Measurements from ENCODE around the gene TMEM234.

The TMEM234 gene

GRCh38 chr1:32239790-32240139, 17.6 kb upstream of the TMEM234 start:
- no peak for DNase-seq (ENCODE audit: low read depth, low spot score)

GRCh38 chr1:32239337-32239736, 17.2 kb upstream of the TMEM234 start:
- no peak for DNase-seq (ENCODE audit: low read depth, low spot score)

GRCh38 chr1:32234792-32235191, 12.6 kb upstream of the TMEM234 start:
- DNase-seq (ENCODE audit: low read depth, low spot score) = no peak

GRCh38 chr1:32232558-32233304, 10.6 kb upstream of the TMEM234 start:
- no peak for DNase-seq (ENCODE audit: low read depth, low spot score)

GRCh38 chr1:32231843-32232432, 9.8 kb upstream of the TMEM234 start:
- DNase-seq (ENCODE audit: low read depth, low spot score) = no peak

GRCh38 chr1:32228771-32229170, 6.6 kb upstream of the TMEM234 start:
- DNase-seq (ENCODE audit: low read depth, low spot score) = no peak

GRCh38 chr1:32224285-32224684, 2.1 kb upstream of the TMEM234 start:
- no peak for DNase-seq (ENCODE audit: low read depth, low spot score)

GRCh38 chr1:32223683-32224082, 1.5 kb upstream of the TMEM234 start:
- DNase-seq (ENCODE audit: low read depth, low spot score) = no peak

- no peak for DNase-seq (ENCODE audit: low read depth, low spot score)
These were observed 573 bp downstream of the TMEM234 start for GRCh38 chr1:32221581-32221979.

GRCh38 chr1:32220746-32221580, 1.2 kb downstream of the TMEM234 start:
- no peak for DNase-seq (ENCODE audit: low read depth, low spot score)

GRCh38 chr1:32219022-32219421, 3.1 kb downstream of the TMEM234 start:
- no peak for DNase-seq (ENCODE audit: low read depth, low spot score)

- no peak for DNase-seq (ENCODE audit: low read depth, low spot score)
These were observed 5.6 kb downstream of the TMEM234 start for GRCh38 chr1:32216566-32216965.

- DNase-seq (ENCODE audit: low read depth, low spot score) = no peak
These were observed 6.3 kb downstream of the TMEM234 start for GRCh38 chr1:32215629-32216480.

GRCh38 chr1:32208891-32209328, 13.2 kb downstream of the TMEM234 start, which contains the start of gene DCDC2B:
TSS of gene DCDC2B (plus strand) at chr1:32209089. CDS start at chr1:32209094, 5 bp downstream.
- DNase-seq (ENCODE audit: low read depth, low spot score) = no peak

- DNase-seq (ENCODE audit: low read depth, low spot score) = no peak
These were observed 13.7 kb downstream of the TMEM234 start for GRCh38 chr1:32208469-32208868.

- DNase-seq (ENCODE audit: low read depth, low spot score) = peak; percentile 45
These were observed 16.5 kb downstream of the TMEM234 start, which contains the start of gene IQCC for GRCh38 chr1:32205401-32206370. TSS of gene IQCC (plus strand) at chr1:32205671. CDS start at chr1:32205682, 11 bp downstream.

GRCh38 chr1:32204943-32205361, 17.2 kb downstream of the TMEM234 start:
- no peak for DNase-seq (ENCODE audit: low read depth, low spot score)

- no peak for DNase-seq (ENCODE audit: low read depth, low spot score)
These were observed 20.9 kb downstream of the TMEM234 start for GRCh38 chr1:32201011-32201855.

All from smooth muscle cell of the brain vasculature (primary cell).